Limb (tissue), 2 donors: Measurements from ENCODE around the gene IL31.

Experiments
- DNase-seq, 2 donors: peaks; one replicate each; pipeline ENCODE4 v3.0.0-alpha.2; 2016; ENCODE audit errors: extremely low spot score in 2 of 2

IL31 gene

DNA sequence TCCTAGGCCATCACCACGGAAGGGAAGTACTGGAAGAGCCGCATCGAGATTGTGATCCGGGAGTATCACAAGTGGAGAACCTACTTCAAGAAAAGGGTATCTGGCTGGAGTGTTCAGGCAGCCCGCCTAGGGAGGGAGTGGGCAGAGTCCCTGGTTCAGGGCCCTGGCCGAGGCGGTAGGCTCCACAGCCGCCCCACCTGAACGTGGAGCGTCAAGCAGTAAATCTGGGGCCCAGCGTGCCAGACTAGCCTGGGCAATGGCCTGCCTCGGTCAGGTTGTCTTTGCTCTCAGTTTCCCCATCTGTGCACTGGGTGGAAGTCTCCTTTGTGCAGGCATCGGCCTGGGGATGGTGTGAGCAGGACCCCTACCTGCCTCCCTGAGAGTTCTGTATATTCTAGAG is 44.9 kb downstream of the IL31 start:
- no peak for DNase-seq

DNA sequence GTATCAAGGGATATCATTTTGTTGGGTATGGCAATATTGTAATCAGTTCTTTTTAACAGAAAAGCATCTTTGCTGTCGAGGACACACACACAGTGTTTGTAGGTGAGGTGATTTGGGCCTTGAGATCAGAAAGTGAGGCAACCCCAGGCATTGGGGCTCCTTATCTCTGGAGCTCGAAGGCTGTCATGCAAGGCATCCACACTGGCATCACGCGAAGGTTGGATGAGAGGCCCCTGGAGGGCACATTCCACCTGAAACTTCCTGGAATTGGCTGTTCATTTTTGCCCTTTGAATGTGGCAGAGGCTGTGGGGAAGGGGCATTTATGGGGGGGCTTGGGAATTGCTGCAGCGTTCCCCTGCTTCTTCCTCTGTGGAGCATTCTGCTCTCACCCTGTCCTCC is 45.5 kb downstream of the IL31 start:
- DNase-seq = no peak

DNA sequence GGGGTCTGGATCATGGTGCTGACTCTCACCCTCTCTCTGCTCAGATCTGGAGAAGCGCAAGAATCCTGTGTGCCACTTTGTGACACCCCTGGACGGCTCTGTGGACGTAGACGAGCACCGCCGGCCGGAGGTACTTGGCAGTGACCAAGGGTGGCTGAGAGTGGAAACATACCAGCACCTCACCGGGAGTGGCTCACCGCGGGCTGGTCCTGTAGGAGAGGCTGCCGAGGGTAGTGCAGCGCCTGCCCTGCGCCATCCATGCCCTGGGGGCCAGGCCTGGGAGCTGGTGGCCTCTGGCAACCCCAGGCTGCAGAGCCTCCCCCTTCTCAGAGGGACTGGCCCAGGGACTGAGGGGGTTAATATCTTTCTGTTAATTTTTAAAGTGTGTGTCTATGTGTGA is 46.2 kb downstream of the IL31 start:
- DNase-seq = no peak

DNA sequence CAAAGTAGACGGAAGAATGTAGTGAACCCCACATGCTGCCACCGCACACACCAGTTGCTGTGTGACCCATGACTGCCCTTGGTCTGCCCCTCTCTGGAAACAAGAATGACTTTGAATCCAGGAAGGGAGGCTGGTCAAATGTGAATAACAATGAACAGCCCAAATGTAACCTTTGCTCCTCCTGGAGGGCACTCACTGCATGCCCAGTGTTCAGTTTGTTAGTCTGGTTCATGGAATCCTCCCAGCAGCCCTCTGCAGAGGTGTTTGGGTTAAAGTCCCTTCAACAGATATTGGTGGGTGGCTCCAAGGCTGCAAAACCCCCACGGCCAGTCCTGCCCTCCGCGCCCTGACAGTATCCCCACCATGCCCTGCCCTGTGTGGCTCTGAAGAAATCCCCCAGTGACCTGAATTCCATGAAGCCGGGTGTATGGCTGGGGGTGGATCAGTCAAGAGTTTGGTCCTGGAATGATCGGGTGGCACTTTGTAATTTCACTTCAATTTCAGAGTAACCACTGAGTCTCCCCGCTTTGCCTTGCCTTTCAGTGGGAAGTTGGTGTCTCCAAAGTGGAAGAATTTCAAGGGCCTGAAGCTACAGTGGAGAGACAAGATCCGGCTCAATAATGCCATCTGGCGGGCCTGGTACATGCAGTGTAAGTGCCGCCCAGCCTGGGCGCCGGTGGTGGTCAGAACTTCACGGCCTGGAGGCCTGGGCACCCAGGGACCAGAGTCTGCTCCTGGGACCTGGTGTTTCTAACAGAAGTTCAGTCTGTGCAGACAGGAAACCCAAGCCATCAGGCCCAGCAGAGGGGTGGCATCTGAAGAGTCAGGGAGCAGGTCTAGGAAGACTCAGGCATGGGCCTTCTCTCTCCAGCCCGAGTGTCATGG is 47.1 kb downstream of the IL31 start:
- no peak for DNase-seq

DNA sequence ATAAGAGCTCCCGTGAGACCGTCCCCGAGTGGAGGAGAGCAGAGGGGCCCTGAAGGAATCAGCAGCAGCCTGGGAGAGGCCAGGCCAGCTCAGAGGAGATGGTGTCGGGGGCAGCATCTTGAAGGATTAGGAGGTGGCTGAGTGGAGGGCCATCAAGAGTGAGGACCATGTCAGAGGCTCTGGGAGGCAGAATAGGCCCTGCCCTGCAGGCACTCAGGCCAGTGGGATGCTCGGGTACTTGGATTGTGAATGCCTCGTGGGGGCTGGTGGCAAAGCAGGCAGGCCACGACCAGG is 47.7 kb downstream of the IL31 start:
- DNase-seq = no peak

DNA sequence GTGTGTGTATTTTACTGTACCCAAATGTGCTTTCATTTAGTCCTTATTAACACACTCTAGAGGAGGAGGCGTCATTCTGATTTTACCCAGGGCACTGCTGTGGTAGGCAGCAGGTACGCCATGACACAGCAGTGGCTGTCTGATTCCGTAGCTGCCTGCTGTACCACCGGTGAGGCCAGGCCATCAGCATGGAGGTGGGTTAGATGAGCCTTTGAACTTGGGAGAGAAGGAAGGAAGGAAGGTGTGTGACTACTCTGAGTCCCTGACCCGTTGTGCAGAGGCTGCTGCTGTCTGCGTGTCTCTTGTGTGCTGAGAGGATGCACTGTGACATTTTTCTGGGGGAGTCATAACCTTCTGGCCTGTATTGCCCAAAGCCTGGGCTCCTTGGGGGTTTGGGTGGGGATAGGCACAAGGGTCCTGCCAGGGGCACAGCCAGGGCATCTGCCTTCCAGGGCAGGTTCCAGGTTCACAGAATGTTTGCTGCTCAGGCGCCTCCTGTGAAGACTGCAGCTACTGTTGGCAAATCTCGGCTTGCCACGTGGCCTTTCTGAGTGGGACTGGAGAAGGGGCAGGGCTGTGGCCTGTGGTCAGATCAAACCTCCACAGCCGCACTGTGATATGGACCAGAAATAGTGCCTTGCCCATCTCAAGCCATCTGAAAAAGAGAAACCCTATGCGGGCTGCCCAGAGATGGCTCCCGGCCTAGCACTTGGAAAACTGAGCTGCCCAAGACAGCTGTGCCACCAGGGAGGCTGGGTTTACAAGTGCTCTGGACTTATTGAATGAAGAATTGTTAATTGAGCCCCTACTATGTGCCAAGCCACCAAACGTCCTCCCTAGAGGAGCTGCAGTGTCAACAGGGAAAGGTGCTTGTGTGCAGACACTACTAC is 48.3 kb downstream of the IL31 start:
- DNase-seq = no peak

DNA sequence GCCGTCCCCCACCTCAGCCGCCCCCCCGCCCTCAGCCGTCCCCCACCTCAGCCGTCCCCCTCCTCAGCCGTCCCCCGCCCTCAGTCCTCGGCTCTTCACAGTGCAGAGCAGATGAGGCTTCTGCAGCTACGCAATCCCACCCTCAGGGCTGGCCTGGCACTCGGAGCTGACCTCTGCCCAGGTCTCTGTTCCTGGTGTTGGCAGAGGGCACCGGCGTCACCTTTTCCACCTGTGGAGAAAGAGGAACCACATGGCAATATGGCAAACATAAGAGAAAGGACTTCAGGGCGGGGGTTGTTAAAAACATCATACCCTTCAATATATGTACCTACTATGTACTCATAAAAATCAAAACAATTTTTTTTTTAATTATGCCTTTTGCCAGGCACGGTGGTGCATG is 49.7 kb downstream of the IL31 start:
- DNase-seq = no peak

DNA sequence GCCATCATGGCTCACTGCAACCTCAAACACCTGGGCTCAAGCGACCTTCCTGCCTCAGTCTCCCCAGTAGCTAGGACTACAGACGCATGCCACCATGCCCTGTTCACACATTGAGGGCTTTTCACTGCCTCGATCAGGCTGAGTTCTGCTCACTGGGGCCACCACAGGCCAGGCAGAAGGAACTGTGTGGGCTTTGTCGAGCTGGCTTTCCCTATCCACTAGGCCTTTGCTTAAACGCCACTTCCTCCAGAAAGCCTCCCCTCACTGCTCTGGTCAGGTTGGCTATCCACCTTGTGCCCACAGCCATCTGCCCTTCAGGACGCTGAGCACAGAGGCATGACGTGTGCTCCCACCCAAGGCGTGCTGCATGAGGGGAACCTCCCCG is 50.3 kb downstream of the IL31 start:
- DNase-seq = peak in 1 of 2 donors; percentile 12

DNA sequence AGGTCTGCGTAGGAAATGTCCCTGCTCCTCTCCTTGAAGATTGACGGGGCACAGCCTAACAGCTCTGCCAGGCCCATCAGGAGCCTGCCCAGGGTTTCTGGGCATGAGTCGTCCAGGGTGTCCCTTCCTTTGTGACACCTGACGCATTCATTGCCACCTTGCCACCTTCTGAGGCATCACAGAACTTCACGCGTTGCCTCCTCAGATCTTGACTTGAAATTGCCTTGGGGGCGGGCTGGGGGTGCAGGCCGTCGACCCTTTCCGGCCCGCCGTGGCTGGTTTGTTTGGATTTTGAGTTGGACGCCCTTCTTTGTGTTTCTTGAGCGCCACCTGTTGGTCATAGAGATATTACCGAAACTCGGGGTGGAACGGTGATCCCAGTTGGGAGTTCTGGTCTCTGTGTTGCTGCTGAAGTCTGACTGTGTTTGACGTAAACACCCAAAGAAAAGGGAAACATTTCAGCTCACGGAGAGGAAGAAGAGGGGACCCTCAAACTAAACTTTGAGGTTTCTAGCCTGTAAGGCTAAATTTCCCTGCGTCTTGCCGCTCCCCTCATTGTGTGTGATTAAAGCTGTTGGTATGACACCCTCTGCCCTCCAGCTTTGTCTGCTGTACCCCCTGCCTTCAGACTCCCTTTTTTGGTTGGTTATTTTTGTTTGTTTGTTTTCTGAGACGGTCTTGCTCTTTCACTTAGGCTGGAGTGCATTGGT is 50.8 kb downstream of the IL31 start:
- peak; percentile 64 to 82 for DNase-seq
